ENCODE results near the gene EI24.
"Not testable (repeated sequence)": the region's sequence is repeated elsewhere in the genome, so short reads cannot be mapped to it uniquely, and the experiment has no call there.

Gene EI24

GRCh38 chr11:125568970-125569914, at the start of gene EI24:
Gene EI24, plus strand, starts transcription at chr11:125569477. Its CDS starts 3,051 bp downstream, at chr11:125572528.
- peak; percentile 89 for DNase-seq (ENCODE audit: low read depth)

- DNase-seq (ENCODE audit: low read depth), result no peak
Measured at GRCh38 chr11:125519860-125520834, 49.1 kb upstream of the EI24 start.

GRCh38 chr11:125525303-125525702, 44.0 kb upstream of the EI24 start:
- no peak for DNase-seq (ENCODE audit: low read depth)

GRCh38 chr11:125532668-125533067, 36.6 kb upstream of the EI24 start:
- no peak for DNase-seq (ENCODE audit: low read depth)

- no peak for DNase-seq (ENCODE audit: low read depth)
Measured at GRCh38 chr11:125535585-125535984, 33.7 kb upstream of the EI24 start.

- not testable (repeated sequence) for DNase-seq (ENCODE audit: low read depth)
Measured at GRCh38 chr11:125536834-125537233, 32.4 kb upstream of the EI24 start.

GRCh38 chr11:125542709-125543108, 26.6 kb upstream of the EI24 start:
- no peak for DNase-seq (ENCODE audit: low read depth)

- no peak for DNase-seq (ENCODE audit: low read depth)
Measured at GRCh38 chr11:125550780-125551179, 18.5 kb upstream of the EI24 start.

GRCh38 chr11:125551835-125552342, 17.4 kb upstream of the EI24 start:
- no peak for DNase-seq (ENCODE audit: low read depth)

GRCh38 chr11:125552927-125553326, 16.4 kb upstream of the EI24 start:
- no peak for DNase-seq (ENCODE audit: low read depth)

GRCh38 chr11:125553357-125553756, 15.9 kb upstream of the EI24 start:
- no peak for DNase-seq (ENCODE audit: low read depth)

GRCh38 chr11:125554038-125554437, 15.2 kb upstream of the EI24 start:
- DNase-seq (ENCODE audit: low read depth), result no peak

- DNase-seq (ENCODE audit: low read depth), result no peak
Measured at GRCh38 chr11:125559888-125560287, 9.4 kb upstream of the EI24 start.

- no peak for DNase-seq (ENCODE audit: low read depth)
Measured at GRCh38 chr11:125561924-125562323, 7.4 kb upstream of the EI24 start.

- DNase-seq (ENCODE audit: low read depth), result no peak
Measured at GRCh38 chr11:125562430-125562829, 6.8 kb upstream of the EI24 start.

- DNase-seq (ENCODE audit: low read depth), result no peak
Measured at GRCh38 chr11:125564357-125564756, 4.9 kb upstream of the EI24 start.

- DNase-seq (ENCODE audit: low read depth), result no peak
Measured at GRCh38 chr11:125566235-125566634, 3.0 kb upstream of the EI24 start.

- no peak for DNase-seq (ENCODE audit: low read depth)
Measured at GRCh38 chr11:125569915-125570621, 791 bp downstream of the EI24 start.

- DNase-seq (ENCODE audit: low read depth), result no peak
Measured at GRCh38 chr11:125570952-125571351, 1.7 kb downstream of the EI24 start.

- DNase-seq (ENCODE audit: low read depth), result no peak
Measured at GRCh38 chr11:125572916-125573315, 3.6 kb downstream of the EI24 start.

- DNase-seq (ENCODE audit: low read depth), result not testable (repeated sequence)
Measured at GRCh38 chr11:125577181-125577580, 7.9 kb downstream of the EI24 start.

- DNase-seq (ENCODE audit: low read depth), result no peak
Measured at GRCh38 chr11:125578783-125579182, 9.5 kb downstream of the EI24 start.

Data from stimulated activated CD8-positive, alpha-beta memory T cell treated with anti-CD3 and anti-CD28 coated beads, Interleukin-4, amount 100 ng/mL, for 24 hours (primary cell).